Activated T-cell treated with anti-CD3 and anti-CD28 coated beads, Interleukin-2, amount 50 U/mL, for 48 hours (primary cell): ENCODE data around the gene ST8SIA2.
"Not testable (repeated sequence)": the region's sequence is repeated elsewhere in the genome, so short reads cannot be mapped to it uniquely, and the experiment has no call there.

Source experiments
- DNase-seq, 2 experiments: peaks; one replicate each; pipeline ENCODE4 v3.0.0-alpha.2; 2020

The ST8SIA2 gene

DNA sequence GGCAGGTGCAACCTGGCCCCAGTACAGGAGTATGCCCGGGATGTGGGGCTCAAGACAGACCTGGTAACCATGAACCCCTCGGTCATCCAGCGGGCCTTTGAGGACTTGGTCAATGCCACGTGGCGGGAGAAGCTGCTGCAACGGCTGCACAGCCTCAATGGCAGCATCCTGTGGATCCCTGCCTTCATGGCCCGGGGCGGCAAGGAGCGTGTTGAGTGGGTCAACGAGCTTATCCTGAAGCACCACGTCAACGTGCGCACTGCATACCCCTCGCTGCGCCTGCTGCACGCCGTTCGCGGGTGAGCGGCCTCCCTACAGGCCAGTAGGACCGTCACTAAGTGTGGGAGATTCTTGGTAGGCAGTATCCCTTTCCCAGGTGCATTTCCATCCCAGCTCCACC is 51.0 kb downstream of the ST8SIA2 start:
- no peak for DNase-seq

DNA sequence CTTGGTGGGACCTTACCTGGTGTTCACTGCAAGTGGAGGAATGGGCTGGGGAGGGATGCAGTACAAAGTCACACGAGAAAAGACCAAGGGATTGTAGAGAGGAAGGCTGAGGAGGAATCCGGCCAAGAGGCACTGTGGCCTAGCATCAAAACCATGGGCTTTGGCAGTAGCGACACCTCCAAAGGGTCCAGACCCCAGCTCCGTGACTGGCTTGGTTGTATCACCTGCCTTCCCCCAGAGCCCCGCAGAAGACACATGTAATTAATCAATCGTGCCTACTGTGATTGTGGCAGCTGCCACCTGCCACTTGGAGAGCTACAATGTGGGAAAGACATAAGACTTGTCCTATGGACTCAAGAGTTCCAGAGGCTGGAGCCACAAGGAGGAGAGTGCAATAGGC is 54.7 kb downstream of the ST8SIA2 start:
- no peak for DNase-seq

DNA sequence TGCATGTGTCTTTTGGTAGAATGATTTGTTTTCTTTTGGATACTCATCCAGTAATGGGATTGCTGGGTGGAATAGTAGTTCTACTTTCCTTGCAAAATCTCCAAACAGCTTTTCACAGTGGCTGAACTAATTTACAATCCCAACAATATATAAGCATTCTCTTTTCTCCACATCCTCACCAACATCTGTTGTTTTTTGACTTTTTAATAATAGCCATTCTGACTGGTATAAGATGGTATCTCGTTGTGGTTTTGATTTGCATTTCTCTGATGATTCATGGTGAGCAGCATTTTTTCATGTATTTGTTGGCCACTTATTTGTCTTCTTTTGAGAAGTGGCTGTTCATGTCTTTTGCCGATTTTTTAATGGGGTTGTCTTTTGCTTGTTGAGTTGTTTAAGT is 55.8 kb downstream of the ST8SIA2 start:
- DNase-seq, result no peak

DNA sequence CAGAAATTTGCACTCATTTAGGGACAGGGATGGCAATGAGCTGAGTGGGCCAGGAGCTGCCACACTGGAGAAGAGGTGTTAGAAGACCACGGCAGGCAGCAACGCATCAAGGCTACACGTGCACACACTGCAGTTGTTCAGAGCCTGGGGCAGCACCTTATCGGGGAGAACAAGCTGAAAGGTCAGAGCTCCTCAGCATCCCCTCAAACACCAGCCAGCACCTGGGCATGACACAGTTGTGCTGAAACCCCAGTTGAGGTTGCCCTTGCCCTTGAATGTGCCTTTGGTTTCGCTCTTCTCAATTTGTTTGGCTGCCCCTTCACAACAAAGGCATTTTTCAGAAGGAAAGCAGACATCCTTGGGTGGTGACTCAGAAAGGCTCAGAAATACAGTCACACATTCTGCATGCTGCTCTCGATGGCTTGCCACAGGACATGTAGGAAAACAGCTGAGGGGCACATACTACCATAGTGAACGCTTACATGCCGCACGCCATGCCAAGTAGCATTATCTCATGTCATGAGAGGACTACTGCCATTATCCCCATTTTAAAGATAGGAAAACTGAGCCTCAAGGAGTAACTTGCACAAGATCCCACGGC is 57.6 kb downstream of the ST8SIA2 start:
- no peak for DNase-seq

DNA sequence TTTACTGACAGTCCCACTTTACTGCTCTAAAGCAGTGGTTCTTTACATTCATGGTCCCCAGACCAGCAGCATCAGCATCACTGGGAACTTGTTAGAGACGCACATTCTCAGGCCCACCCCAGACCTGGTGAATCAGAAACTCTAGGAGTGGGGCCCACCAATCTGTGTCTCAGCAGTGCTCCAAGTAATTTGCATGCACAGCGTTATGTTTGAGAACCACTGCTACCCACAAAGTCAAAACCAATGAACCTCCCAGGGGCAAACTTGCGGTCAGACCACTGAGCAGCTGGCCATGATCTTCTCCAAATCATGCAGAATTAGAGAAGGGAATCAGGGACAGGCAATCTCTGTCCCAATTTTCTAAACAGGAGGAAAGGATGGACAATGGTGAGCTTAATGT is 58.5 kb downstream of the ST8SIA2 start:
- no peak for DNase-seq

DNA sequence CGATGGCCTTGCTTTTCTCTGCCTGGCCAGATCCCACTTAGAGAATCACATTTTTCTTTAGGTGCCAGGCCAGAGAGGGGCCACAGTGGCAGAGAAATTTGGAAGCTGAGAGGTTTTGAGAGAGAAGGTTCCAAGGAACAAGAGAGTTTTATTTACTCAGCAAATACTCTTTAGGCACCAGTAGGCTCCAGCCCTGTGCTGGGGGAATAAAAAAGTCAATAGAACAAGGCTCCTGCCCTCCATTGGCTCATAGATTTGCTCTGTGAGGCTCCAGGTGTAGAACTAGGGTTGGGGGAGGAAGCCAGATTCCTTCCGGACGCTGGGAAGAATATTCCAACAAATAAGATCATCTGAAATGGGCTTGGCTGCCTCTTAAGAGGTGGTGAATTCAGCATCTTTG is 59.9 kb downstream of the ST8SIA2 start:
- no peak for DNase-seq

DNA sequence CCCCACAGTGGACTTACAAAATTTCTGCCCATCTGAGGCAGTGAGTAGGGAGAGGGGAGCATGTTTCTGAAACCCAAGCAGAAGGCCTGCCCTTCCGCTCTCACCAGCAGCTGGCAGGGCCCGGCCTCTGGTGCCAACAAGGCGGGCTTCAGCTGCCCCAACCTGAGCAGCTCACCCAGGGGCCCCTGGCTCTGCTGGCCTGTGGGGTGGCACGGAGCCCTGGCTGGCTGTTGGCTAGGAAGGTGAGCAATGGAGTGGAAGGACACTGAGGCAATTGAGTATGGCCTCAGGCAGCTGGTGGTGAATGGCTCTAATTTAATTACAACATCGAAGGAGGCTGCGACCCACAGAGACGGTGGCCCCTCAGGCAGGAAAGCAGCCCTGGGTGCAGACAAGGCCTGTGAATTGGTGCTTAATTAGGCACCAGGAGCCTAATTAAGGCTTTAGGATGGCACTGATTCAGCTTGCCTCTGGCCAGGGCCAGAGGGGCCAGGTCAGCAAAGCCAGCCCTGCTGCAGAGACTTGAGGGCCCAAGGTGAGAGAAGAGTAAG is 60.9 kb downstream of the ST8SIA2 start:
- DNase-seq, result no peak

DNA sequence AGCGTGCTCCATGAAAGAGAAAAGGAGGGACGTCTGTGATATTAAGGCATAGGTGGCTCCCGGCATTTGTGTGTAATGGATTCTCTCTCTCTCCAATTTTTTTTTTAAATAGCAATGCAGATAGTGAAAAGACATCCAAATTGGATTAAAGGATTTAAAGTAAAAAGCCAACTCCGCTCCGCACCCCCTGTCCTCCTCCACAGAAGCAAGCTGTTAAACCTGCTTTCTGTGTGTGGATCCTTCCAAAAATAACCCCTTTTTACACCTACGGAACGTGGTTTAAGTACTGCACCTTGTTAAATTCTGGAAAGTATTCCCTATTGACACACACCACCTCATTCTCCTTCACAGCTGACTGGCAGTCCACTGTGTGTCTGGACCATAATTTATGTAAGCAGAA is 61.6 kb downstream of the ST8SIA2 start:
- DNase-seq, result no peak

DNA sequence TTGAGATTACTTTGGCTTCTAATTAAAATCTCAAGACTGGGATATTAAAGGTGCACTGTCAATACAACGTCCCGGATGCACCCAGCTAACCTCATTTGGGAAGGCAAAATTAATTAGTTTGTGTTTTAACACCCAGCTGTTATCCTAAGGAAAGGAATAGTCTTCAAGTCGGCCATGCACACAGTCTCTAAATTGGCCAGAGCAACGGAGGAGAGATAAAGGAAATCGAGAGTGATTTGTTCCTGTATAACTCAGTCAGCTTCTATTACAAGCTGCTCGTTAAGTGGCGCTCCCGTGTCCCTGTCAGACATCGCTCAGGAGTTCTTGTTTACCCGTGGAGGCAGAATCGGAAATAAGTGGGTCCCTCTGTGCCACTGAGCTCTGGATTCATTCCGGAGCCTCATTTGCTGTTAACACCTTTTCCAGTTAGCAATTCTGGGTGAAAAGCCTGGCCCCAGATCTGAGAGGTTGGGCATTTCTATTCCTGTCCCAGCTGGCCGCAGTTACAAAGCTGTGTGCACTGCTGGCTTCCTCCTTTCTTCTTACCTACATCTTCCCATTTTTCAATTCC is 63.9 kb downstream of the ST8SIA2 start:
- no peak for DNase-seq

DNA sequence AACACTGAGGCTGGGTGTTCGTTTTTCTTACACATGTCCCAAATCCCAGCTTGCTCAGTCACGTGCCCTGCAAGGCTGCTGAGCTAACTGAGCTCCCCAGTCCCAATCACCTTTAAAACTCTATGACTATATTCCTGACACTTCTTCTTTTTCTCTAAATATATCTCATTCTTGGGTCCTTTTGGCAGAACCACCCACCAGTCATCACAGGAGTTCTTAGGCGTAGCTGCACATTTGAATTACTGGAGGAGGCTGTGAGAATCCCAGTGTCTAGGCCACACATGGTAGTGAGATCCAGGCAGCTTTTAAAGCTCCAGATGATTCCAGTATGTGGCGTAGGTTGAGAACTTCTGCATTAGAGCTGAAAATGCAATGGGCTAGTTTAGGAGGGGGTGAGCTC is 66.3 kb downstream of the ST8SIA2 start:
- no peak for DNase-seq

DNA sequence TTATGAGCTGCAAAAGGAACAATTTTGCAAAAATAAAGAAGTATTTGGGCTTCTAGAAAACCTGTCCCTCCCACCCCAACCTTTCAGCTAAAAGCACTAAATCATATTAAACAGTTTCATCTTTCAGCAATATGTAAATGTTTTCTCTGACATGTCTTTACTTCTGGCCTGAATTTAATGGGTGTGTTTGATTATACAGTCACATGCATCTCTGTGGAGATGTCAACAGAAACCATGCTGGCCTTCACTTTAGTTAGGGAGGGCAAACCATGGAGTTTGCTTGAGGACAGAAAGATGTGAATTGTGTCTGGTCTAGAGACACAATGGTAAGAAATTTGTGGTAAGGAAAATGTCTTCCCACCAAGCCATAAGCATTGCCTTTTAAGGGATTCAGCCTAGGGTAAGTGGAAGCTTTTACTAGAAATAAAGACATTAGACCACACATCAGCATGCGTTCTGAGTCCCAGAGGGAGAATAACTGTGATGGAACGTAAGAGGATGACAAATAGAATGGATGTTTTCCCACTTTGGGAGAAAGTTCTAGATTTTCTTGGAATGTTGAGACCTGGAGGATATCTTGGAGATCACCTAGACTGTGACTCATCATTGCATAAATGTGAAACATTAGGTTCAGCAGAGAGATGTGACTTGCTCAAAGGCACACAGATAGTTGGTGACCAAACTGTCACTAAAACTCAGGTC is 68.9 kb downstream of the ST8SIA2 start:
- DNase-seq, result no peak

DNA sequence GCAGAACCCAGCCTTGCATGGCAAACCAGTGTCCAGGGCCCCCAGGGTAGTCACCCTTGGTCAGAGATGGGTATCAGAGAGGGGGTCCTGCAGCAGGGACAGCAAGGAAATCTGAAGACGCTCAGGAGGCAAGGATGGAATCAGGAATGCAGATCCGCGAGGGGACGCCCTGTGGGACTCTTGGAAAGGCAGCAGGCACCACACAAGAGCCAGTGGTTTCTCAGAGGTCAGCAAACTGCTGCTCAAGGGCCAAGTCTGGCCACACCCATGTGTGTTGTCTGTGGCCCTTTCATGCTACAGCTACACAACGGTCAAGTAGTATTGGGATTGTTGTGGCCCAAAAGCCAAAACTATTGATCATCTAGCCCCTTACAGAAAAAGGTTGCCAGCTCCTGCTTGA is 69.7 kb downstream of the ST8SIA2 start:
- DNase-seq, result no peak

DNA sequence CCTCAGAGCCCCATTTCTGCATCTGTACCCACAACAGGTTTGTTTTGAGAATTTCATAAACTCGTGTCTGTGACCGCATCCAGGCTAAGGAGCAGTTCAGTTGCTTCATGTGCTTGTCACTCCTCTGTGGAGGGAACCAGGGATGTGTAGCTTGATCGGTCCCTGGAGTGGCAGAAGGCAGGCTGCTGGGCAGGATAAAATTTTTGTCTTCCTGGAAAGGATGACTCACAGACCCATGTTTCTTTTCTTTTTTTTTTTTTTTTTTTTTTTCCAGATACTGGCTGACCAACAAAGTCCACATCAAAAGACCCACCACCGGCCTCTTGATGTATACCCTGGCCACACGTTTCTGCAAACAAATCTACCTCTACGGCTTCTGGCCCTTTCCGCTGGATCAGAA is 70.1 kb downstream of the ST8SIA2 start:
- DNase-seq, result no peak

DNA sequence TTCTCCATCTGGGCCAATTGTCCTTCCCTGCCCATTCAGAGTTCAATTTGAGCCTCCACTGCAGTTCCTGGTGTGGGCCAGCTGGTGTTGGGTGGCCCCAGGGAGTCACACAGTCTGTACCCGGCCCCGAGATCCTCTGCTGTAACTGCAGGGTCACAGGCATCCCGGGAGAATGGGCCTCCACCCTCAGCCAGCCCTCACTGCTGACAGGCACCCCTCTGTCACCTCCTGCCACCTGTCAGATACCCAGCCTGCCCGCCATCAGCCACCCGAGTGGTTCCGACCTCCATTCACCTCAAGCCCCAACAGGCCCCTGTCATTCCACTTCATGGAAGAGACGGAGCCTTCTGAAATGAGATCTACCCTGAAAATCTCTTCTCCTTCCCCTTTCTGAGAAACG is 73.2 kb downstream of the ST8SIA2 start:
- DNase-seq, result no peak

DNA sequence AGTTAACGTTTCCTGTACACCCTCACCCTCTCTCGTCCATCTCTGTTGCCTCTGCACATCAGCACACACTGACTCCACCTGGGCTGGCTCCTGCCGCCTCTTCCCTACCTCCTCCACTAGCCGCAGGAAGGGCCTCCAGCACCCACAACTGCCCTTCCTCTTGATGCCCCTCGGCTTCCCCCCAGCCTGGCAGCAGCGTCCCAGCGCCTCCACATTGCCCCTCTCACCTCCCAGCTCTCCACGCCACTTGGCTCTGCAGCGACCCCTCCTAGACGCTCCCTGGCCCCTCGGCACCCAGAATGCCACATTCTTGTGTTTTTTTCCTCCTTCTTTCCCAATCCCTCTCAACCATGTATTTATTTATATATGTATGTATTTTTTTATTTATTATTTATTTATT is 73.6 kb downstream of the ST8SIA2 start:
- DNase-seq, result no peak

DNA sequence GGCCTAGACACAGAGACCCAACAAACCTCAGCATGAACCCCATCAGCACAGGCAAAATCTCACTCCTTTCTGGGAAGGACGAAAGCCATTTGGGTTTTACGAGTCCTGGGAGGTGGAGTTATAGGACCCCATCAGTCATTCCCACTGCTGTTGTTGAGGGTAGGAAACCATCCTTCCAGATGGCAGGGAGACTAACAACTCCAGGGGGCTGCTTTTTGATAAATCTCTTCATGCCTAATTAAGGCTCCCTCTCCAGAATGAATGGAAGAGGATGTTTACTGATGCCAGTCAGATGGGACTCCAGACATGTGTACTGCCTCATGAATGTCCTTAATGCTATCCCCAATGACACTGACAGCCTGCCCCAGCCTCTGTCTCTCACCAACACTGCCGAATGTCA is 75.3 kb downstream of the ST8SIA2 start:
- DNase-seq, result no peak

DNA sequence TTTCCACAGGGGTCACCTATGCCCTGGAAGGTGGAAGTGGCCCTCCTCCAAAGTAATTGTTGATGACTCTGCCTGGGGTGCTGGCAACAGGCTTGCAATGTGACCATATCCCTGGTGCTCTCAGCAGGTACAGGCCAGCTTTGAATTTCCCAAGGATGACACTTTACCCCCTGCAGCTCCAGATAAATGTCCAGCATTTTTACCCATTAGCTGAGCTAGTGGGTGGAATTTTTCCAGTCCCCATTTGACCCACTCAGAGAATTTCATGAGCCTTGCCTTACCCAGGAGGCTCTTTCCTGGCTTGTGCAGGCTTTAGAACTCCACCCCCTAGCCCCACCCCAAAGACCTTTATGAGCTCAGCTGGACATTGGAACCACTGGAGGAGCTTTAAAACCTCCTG is 77.6 kb downstream of the ST8SIA2 start:
- no peak for DNase-seq

DNA sequence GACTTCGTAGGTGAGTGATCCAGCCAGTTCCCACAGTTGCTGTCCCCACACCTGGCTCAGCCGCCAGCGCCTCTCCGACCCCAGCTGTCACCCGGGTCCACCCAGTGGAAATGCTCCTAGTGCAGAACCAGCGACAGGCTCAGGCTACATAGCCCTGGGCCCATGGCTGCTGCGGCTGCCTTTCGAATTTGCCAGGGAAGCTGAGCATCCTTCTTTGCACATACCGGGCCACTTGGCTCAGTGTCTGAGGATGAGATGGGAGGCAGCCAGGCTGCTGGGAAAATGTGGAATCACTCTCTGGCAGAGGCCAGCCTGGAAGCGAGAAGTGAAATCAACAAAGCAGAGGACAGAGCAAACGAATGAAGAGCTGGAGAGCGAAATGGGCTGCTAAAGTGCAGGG is 80.1 kb downstream of the ST8SIA2 start:
- no peak for DNase-seq

DNA sequence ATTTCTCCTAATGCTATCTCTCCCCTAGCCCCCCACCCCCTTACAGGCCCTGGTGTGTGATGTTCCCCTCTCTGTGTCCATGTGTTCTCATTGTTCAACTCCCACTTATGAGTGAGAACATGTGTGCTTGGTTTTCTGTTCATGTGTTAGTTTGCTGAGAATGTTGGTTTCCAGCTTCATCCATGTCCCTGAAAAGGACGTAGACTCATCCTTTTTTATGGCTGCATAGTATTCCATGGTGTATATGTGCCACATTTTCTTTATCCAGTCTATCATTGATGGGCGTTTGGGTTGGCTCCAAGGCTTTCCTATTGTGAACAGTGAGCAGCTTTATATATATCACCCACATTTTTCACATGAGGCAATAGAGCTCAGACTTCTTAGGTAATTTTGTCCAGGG is 86.0 kb downstream of the ST8SIA2 start:
- not testable (repeated sequence) for DNase-seq

DNA sequence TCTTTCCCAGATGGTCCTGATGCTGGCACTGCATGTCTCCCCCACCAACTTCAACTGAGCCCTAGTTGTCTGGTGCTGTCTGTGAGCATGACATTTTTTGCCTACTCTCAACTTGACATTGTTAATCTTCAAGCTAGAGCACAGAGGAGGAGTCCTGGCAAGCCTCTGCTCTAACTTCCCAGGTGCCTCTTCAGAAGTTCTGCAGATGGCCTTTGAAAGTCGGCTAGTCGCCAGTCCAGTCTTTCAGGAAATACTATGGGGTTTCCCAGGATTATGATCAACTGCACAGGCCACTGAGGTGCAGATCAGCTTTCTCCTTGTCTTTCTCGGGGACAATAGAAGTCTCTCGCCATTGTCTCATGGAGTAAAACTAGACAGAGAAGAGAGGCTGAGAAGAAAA is 86.7 kb downstream of the ST8SIA2 start:
- no peak for DNase-seq

DNA sequence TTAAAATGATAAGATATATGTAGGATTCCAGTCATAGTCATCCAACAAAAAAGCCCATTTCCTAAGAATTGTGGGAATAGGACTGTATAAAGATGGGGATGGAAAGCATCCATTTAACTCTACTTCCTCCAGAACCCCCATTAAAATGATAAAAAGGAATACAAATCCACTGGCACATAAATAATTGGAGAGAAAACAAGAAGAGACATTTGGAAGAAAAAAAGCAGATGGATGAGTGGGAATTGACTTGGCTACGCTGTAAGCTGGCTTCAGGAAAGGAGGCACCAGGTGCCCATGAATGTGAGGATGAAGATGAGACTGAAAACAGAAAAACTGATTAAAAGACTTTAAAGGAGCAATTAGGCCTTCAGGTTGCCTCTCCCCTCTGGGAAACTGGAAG is 91.8 kb downstream of the ST8SIA2 start:
- DNase-seq, result no peak

DNA sequence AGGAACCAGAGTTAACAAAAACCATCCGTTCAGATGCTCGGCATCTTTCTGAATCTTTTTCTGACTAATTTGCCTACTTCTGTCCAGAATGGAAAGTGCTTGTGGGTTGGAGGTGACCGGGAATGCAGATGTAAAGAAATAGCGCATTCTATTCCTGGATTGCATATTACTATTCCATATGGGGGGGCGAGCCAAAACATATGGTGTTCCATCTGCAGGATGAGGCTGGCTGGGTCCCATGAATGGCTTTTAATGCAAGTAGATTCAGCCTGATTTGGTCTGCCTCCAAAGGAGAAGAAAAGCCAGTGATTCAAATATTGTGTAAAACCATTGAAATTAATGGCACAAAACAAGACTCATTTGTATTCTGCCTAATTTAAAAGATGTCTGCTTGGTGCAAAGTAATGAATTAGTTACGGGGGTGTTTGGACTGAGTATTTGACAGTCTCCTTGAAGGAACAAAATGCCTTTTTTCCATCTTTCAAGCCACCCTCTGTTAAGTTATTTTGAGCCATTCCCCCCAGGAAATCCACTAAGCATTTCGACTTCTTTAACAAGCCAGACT is 99.0 kb downstream of the ST8SIA2 start:
- DNase-seq, result no peak

DNA sequence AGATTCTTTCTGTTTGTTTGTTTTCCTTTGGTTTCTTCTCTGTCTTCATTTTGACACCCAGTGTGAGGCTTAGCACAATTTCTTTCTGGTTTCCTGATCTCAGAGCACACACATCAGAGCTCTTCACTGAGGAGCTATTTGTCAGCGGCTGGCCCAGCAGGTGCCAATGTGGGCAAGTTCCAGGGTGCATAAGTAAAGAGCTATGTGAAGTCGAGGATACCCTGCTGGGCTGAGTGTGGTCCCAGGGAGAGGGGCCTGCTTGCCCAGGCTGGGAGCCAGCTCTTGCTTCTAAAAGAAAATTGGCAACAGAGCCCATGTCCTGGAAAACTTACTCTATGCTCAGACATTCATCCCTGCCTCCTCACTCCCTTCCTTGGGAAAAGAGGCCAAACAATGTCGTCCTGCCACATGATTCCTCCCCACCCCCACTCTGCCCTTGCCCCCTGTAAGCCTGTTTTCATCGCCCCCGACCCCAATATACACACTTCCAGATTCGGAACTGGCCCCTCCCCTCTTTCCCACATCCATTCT is 101.2 kb downstream of the ST8SIA2 start:
- no peak for DNase-seq

DNA sequence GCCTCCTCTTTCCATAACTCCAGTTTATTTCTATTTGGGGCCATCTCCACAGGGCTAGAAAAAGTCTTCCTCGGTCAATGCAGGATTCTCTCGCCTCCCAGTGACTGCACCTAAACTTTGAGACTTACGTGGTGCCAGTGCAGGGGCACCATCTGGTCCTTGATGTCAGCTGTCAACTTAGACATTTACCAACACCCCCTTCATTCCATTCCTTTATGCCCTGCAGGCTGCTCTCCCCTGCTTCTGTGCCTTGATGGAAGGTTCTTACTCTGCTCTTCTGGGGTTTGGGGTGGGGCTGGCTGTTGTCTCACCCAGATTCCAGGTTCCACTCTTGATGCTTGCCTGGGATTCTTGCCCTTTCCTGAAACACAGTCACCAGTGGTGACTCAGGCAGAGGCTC is 101.8 kb downstream of the ST8SIA2 start:
- no peak for DNase-seq
